ENCODE data around the gene PKP4.

DNA sequence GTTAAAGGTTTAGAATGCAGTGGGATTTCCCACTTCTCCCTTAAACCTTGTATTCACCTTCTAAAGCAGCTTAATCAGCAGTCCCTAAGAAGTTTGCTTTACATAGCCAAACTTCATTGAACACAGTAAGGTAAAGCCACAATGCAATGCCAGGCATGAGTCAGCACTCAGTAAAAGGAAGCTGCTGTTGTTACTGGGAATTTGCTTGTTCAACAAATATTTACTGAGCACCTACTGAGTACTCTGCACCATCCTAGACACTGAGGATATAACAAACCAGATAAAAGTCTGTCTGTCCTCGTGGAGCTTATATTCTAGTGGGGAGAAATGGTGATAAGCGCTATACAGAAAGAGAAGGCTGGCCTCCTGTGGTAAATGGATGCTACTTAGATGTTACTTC is 162.7 kb downstream of the PKP4 start:
- TF ChIP-seq, protein P1, sequence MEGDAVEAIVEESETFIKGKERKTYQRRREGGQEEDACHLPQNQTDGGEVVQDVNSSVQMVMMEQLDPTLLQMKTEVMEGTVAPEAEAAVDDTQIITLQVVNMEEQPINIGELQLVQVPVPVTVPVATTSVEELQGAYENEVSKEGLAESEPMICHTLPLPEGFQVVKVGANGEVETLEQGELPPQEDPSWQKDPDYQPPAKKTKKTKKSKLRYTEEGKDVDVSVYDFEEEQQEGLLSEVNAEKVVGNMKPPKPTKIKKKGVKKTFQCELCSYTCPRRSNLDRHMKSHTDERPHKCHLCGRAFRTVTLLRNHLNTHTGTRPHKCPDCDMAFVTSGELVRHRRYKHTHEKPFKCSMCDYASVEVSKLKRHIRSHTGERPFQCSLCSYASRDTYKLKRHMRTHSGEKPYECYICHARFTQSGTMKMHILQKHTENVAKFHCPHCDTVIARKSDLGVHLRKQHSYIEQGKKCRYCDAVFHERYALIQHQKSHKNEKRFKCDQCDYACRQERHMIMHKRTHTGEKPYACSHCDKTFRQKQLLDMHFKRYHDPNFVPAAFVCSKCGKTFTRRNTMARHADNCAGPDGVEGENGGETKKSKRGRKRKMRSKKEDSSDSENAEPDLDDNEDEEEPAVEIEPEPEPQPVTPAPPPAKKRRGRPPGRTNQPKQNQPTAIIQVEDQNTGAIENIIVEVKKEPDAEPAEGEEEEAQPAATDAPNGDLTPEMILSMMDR (IDR thresholded peaks at IDR 0.05), result no peak
- TF ChIP-seq POLR2A (IDR thresholded peaks at IDR 0.05), result no peak
